WTC11 (cell line): Measurements from ENCODE around the gene DNAAF9.

Source experiments
- ATF1 ChIP-seq: sonication (generic); formaldehyde crosslinking; IDR thresholded peaks from 2 replicates; pipeline ENCODE4 v1.8.1; 2023; ENCODE audit warnings: mild to moderate bottlenecking, moderate library complexity, missing genetic modification reagents
- CREB1 ChIP-seq: sonication (generic); formaldehyde crosslinking; IDR thresholded peaks from 2 replicates; pipeline ENCODE4 v1.8.0; 2023; ENCODE audit warnings: mild to moderate bottlenecking, missing genetic modification reagents
- ESRRA ChIP-seq: sonication (generic); formaldehyde crosslinking; IDR thresholded peaks from 2 replicates; pipeline ENCODE4 v1.8.1; 2022; ENCODE audit warnings: mild to moderate bottlenecking, missing genetic modification reagents, borderline replicate concordance
- JAZF1 ChIP-seq: fragments of 250-450 bp; sonication (Bioruptor Pico); IDR thresholded peaks from 2 replicates; pipeline ENCODE4 v1.9.0; 2021; ENCODE audit warnings: moderate library complexity, mild to moderate bottlenecking, inconsistent platforms
- JUN ChIP-seq: sonication (generic); formaldehyde crosslinking; IDR thresholded peaks from 2 replicates; pipeline ENCODE4 v1.8.0; 2023; ENCODE audit warnings: mild to moderate bottlenecking, missing genetic modification reagents
- ZNF138 ChIP-seq: sonication (generic); formaldehyde crosslinking; conservative IDR thresholded peaks from 2 replicates; pipeline ENCODE4 v1.8.1; 2022; ENCODE audit warnings: mild to moderate bottlenecking, moderate library complexity, missing genetic modification reagents
- TF ChIP-seq, protein P1 (sequence below): sonication (generic); formaldehyde crosslinking; IDR thresholded peaks from 2 replicates; pipeline ENCODE4 v1.8.0; 2022; ENCODE audit warnings: mild to moderate bottlenecking, missing genetic modification reagents
- TF ChIP-seq, protein P2 (sequence below): fragments of 200-600 bp; IDR thresholded peaks from 2 replicates; pipeline ENCODE4 v1.8.0; 2022; ENCODE audit warnings: antibody characterized with exemption
- TF ChIP-seq, protein P3 (sequence below): sonication (generic); formaldehyde crosslinking; IDR thresholded peaks from 2 replicates; pipeline ENCODE4 v1.8.0; 2023; ENCODE audit warnings: missing genetic modification reagents, mild to moderate bottlenecking, borderline replicate concordance
- TF ChIP-seq, protein P4 (sequence below): sonication (generic); formaldehyde crosslinking; IDR thresholded peaks from 2 replicates; pipeline ENCODE4 v1.8.1; 2023; ENCODE audit warnings: mild to moderate bottlenecking, moderate library complexity, missing genetic modification reagents

DNA sequence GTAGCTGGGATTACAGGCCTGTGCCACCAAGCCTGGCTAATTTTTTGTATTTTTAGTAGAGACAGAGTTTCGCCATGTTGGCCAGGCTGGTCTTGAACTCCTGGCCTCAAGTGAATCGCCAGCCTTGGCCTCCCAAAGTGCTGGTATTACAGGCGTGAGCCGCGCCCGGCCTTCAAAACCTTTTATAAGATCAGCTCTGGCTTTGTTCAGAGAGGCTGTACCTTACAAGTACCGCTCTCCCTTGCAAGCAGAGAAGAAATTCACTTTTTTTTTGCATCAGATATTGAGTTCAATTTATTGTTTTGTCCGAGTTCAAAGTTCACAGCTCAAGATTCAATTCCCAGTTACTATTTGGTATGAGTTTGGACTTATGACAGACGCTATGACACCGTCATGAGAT, 1.9 kb upstream of the DNAAF9 start:
- TF ChIP-seq, protein P1, sequence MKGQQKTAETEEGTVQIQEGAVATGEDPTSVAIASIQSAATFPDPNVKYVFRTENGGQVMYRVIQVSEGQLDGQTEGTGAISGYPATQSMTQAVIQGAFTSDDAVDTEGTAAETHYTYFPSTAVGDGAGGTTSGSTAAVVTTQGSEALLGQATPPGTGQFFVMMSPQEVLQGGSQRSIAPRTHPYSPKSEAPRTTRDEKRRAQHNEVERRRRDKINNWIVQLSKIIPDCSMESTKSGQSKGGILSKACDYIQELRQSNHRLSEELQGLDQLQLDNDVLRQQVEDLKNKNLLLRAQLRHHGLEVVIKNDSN (CRISPR knock-in tag): no peak
- TF ChIP-seq ZNF138: no peak
- no peak for TF ChIP-seq ATF1
- TF ChIP-seq, protein P2, sequence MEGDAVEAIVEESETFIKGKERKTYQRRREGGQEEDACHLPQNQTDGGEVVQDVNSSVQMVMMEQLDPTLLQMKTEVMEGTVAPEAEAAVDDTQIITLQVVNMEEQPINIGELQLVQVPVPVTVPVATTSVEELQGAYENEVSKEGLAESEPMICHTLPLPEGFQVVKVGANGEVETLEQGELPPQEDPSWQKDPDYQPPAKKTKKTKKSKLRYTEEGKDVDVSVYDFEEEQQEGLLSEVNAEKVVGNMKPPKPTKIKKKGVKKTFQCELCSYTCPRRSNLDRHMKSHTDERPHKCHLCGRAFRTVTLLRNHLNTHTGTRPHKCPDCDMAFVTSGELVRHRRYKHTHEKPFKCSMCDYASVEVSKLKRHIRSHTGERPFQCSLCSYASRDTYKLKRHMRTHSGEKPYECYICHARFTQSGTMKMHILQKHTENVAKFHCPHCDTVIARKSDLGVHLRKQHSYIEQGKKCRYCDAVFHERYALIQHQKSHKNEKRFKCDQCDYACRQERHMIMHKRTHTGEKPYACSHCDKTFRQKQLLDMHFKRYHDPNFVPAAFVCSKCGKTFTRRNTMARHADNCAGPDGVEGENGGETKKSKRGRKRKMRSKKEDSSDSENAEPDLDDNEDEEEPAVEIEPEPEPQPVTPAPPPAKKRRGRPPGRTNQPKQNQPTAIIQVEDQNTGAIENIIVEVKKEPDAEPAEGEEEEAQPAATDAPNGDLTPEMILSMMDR: no peak
- TF ChIP-seq ESRRA (CRISPR knock-in tag): no peak
- no peak for TF ChIP-seq JAZF1
- TF ChIP-seq, protein P3, sequence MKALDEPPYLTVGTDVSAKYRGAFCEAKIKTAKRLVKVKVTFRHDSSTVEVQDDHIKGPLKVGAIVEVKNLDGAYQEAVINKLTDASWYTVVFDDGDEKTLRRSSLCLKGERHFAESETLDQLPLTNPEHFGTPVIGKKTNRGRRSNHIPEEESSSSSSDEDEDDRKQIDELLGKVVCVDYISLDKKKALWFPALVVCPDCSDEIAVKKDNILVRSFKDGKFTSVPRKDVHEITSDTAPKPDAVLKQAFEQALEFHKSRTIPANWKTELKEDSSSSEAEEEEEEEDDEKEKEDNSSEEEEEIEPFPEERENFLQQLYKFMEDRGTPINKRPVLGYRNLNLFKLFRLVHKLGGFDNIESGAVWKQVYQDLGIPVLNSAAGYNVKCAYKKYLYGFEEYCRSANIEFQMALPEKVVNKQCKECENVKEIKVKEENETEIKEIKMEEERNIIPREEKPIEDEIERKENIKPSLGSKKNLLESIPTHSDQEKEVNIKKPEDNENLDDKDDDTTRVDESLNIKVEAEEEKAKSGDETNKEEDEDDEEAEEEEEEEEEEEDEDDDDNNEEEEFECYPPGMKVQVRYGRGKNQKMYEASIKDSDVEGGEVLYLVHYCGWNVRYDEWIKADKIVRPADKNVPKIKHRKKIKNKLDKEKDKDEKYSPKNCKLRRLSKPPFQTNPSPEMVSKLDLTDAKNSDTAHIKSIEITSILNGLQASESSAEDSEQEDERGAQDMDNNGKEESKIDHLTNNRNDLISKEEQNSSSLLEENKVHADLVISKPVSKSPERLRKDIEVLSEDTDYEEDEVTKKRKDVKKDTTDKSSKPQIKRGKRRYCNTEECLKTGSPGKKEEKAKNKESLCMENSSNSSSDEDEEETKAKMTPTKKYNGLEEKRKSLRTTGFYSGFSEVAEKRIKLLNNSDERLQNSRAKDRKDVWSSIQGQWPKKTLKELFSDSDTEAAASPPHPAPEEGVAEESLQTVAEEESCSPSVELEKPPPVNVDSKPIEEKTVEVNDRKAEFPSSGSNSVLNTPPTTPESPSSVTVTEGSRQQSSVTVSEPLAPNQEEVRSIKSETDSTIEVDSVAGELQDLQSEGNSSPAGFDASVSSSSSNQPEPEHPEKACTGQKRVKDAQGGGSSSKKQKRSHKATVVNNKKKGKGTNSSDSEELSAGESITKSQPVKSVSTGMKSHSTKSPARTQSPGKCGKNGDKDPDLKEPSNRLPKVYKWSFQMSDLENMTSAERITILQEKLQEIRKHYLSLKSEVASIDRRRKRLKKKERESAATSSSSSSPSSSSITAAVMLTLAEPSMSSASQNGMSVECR (CRISPR knock-in tag): no peak
- TF ChIP-seq CREB1: no peak
- no peak for TF ChIP-seq JUN (CRISPR knock-in tag)
- TF ChIP-seq, protein P4, sequence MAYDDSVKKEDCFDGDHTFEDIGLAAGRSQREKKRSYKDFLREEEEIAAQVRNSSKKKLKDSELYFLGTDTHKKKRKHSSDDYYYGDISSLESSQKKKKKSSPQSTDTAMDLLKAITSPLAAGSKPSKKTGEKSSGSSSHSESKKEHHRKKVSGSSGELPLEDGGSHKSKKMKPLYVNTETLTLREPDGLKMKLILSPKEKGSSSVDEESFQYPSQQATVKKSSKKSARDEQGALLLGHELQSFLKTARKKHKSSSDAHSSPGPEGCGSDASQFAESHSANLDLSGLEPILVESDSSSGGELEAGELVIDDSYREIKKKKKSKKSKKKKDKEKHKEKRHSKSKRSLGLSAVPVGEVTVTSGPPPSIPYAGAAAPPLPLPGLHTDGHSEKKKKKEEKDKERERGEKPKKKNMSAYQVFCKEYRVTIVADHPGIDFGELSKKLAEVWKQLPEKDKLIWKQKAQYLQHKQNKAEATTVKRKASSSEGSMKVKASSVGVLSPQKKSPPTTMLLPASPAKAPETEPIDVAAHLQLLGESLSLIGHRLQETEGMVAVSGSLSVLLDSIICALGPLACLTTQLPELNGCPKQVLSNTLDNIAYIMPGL: no peak
